CD8-positive, alpha-beta memory T cell (primary cell): ENCODE results near the gene IRF9. TPM values are rescaled to one million over a fixed set of nuclear protein-coding genes. Genes with fewer than 3 reads are reported as not detected.
A peak's percentile ranks its signal among the peaks of the same experiment; 100 is the strongest.

Experiments used
- CTCF ChIA-PET: fragments of 350-600 bp; sonication (Branson Sonifier 250); formaldehyde crosslinking; loops from one replicate; lab custom pipeline; 2021; ENCODE audit warnings: antibody characterized with exemption; lab: Charles Lee
- POLR2A ChIA-PET: fragments of 350-600 bp; sonication (Branson Sonifier 250); formaldehyde crosslinking; loops from one replicate; lab custom pipeline; 2021; ENCODE audit warnings: antibody characterized with exemption; lab: Charles Lee
- DNase-seq, 5 donors: peaks; one replicate each; pipeline versions ENCODE4 v3.0.0 to v3.0.0-alpha.2; 2020 to 2022; ENCODE audit warnings: mixed read lengths in 1 of 5
- H3K27ac ChIP-seq: one replicate; pipeline ENCODE4 v1.7.0; 2013; ENCODE audit warnings: low read depth, mild to moderate bottlenecking, low read length, moderate library complexity
- H3K27me3 ChIP-seq: 2 replicates; pipeline ENCODE4 v1.7.0; 2013; ENCODE audit warnings: low read length, mild to moderate bottlenecking; ENCODE audit not compliant: insufficient read depth, poor library complexity, severe bottlenecking
- H3K36me3 ChIP-seq: 2 replicates; pipeline ENCODE4 v1.7.0; 2013; ENCODE audit warnings: mild to moderate bottlenecking, low read length, moderate library complexity; ENCODE audit not compliant: insufficient read depth
- H3K4me1 ChIP-seq: 2 replicates; pipeline ENCODE4 v1.7.0; 2013; ENCODE audit warnings: mild to moderate bottlenecking, low read length, moderate library complexity; ENCODE audit not compliant: insufficient read depth
- H3K4me3 ChIP-seq: 2 replicates; pipeline ENCODE4 v1.7.0; 2013; ENCODE audit warnings: mild to moderate bottlenecking, low read length
- H3K9me3 ChIP-seq: 2 replicates; pipeline ENCODE4 v1.7.0; 2013; ENCODE audit warnings: mild to moderate bottlenecking, low read length
- H3K27ac Mint-ChIP-seq, 8 donors: one replicate each; pipeline ENCODE4 v1.8.0; 2020 to 2021; ENCODE audit warnings: mixed read lengths in 8 of 8, mild to moderate bottlenecking in 6 of 8, inconsistent platforms in 3 of 8, moderate library complexity in 3 of 8
- H3K27me3 Mint-ChIP-seq, 2 donors: one replicate each; pipeline ENCODE4 v1.8.0; 2020 to 2021; ENCODE audit warnings: mixed read lengths in 2 of 2, mild to moderate bottlenecking in 1 of 2, moderate library complexity in 1 of 2
- H3K36me3 Mint-ChIP-seq, 3 donors: one replicate each; pipeline ENCODE4 v1.8.0; 2020 to 2021; ENCODE audit warnings: mixed read lengths in 3 of 3, inconsistent platforms in 1 of 3, mild to moderate bottlenecking in 1 of 3
- H3K4me1 Mint-ChIP-seq, 3 donors: one replicate each; pipeline ENCODE4 v1.8.0; 2020 to 2021; ENCODE audit warnings: mixed read lengths in 3 of 3, inconsistent platforms in 1 of 3, mild to moderate bottlenecking in 1 of 3
- H3K4me3 Mint-ChIP-seq, 7 donors: one replicate each; pipeline ENCODE4 v1.8.0; 2020 to 2021; ENCODE audit warnings: mixed read lengths in 7 of 7, mild to moderate bottlenecking in 6 of 7, moderate library complexity in 4 of 7, inconsistent platforms in 2 of 7
- H3K9me3 Mint-ChIP-seq, 5 donors: one replicate each; pipeline ENCODE4 v1.8.0; 2020 to 2022; ENCODE audit warnings: mixed read lengths in 5 of 5, mild to moderate bottlenecking in 3 of 5, moderate library complexity in 2 of 5, inconsistent platforms in 1 of 5
- polyA plus RNA-seq: library from polyadenylated mRNA; unstranded; fragments of 300-500 nt; fragmentation: Illumina TruSeq; gene quantifications from one replicate; pipeline ENCODE4 v1.2.3, GENCODE V29; 2021
- total RNA-seq, 2 experiments: library from RNA; stranded (reverse); gene quantifications; one replicate each; pipeline ENCODE4 v1.2.3, GENCODE V29; 2021

Gene IRF9
- total and polyA plus RNA-seq, 3 experiments from 2014 or later = 62.0 to 91.7 (median 68.6) TPM

DNA sequence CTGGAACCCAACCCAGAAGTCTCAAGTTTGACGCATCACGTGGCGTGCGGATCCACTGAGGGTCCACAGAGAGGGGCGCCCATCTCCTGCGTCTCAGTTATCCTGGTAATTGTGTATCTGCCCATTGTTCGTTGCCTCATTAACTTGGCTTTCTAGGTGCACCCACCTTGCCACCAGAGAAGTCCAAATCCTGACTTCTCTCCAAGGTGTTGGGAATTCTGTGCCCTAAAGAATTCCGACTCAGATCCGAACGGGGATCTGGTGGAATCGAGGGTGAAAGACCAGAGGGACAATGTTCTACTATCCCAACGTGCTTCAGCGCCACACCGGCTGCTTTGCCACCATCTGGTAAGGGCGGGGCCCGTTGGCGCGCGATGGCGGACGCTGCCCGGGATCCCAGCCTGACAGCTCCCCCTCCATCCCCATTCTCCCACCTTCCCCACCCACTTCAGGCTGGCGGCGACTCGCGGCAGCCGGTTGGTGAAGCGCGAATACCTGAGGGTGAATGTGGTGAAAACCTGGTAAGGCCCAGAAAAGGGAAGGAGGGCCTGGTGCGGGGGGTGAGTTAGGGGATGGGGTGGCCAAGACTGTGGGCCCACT lies 11.3 kb downstream of the IRF9 start:
- Histone ChIP-seq H3K4me1 (no peaks in the 10 kb centered on the region), H3K9me3 (no peaks in the 10 kb centered on the region), H3K36me3 (peaks cover 12% of the 10 kb centered on the region), H3K27me3 (no peaks in the 10 kb centered on the region), H3K27ac (no peak overlapping the region), H3K4me3 (peak overlapping the region; percentile 48)
- peaks cover 33 to 47% (median 46%) of the 10 kb centered on the region in 3 donors for H3K4me1 Mint-ChIP-seq
- POLR2A ChIA-PET = interaction anchor here (2.4 kb wide), 1 partner anchor 11 kb away, joined by 8 read pairs; the partner anchor contains the start of gene IRF9
- H3K9me3 Mint-ChIP-seq = no peaks in the 10 kb centered on the region
- peak overlapping the region in 7 of 8 donors; percentile 14 to 96 (median 80) for H3K27ac Mint-ChIP-seq
- CTCF ChIA-PET = interaction anchor here (4.7 kb wide), 1 partner anchor 12 kb away, joined by 36 read pairs; the partner anchor contains the start of gene IRF9
- no peak for DNase-seq
- H3K4me3 Mint-ChIP-seq = peak overlapping the region; percentile 81 to 91 (median 90)
- peaks cover 0 to 2% of the 10 kb centered on the region in 2 donors for H3K27me3 Mint-ChIP-seq
- peaks cover 4 to 44% (median 14%) of the 10 kb centered on the region in 3 donors for H3K36me3 Mint-ChIP-seq

GRCh38 chr14:24172871-24173281 lies 11.8 kb downstream of the IRF9 start:
- no peak for DNase-seq
- Histone ChIP-seq H3K27ac (no peak overlapping the region), H3K4me3 (no peak overlapping the region), H3K4me1 (no peaks in the 10 kb centered on the region), H3K9me3 (no peaks in the 10 kb centered on the region), H3K27me3 (no peaks in the 10 kb centered on the region), H3K36me3 (peaks cover 8% of the 10 kb centered on the region)
- Mint-ChIP-seq H3K27me3 (peaks cover 0 to 2% of the 10 kb centered on the region in 2 donors), H3K36me3 (peaks cover 0 to 43% (median 10%) of the 10 kb centered on the region in 3 donors), H3K4me3 (peak overlapping the region in 6 of 7 donors; percentile 45 to 89 (median 82)), H3K27ac (peak overlapping the region; percentile 71 to 96 (median 78)), H3K4me1 (peaks cover 33 to 47% (median 42%) of the 10 kb centered on the region in 3 donors), H3K9me3 (no peaks in the 10 kb centered on the region)
- ChIA-PET POLR2A (interaction anchor here (1.2 kb wide), 1 partner anchor 12 kb away, joined by 4 read pairs; the partner anchor contains the start of gene IRF9), CTCF (interaction anchor here (0.9 to 4.7 kb wide), 2 partner anchors 10 to 12 kb away, joined by 3 to 36 read pairs; partner anchors contain the start of gene IRF9)

DNA sequence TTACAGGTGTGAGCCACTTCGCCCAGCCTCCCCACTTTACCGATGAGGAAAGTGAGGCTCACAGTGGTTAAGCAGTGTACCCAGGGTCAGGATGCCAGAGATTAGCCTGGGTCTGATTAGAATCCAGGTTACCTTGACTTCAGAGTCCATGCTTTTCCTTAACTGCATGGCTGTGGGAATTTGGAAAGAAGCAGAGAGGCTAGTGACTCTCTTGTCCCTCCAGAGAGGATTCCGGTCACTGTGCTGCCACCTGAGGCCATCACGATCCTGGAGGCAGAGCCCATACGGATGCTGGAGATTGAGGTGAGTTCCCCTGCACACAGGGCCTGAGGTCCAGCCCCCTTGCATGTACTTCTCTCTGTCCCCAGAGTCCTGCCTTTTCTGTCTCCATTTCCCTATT lies 15.5 kb downstream of the IRF9 start:
- Mint-ChIP-seq H3K9me3 (no peaks in the 10 kb centered on the region), H3K4me1 (peaks cover 25 to 29% (median 28%) of the 10 kb centered on the region in 3 donors), H3K36me3 (peaks cover 0 to 67% (median 9%) of the 10 kb centered on the region in 3 donors), H3K27me3 (no peaks in the 10 kb centered on the region), H3K4me3 (no peak overlapping the region), H3K27ac (peak overlapping the region in 1 of 8 donors; percentile 47)
- ChIA-PET POLR2A (interaction anchor here (0.6 kb wide), 1 partner anchor 27 kb away, joined by 3 read pairs; no protein-coding TSS in a partner anchor), CTCF (interaction anchor here (1.7 kb wide), 1 partner anchor 43 kb away, joined by 3 read pairs; no protein-coding TSS in a partner anchor)
- Histone ChIP-seq H3K27me3 (no peaks in the 10 kb centered on the region), H3K4me1 (no peaks in the 10 kb centered on the region), H3K4me3 (no peak overlapping the region), H3K36me3 (peaks cover 19% of the 10 kb centered on the region), H3K9me3 (no peaks in the 10 kb centered on the region), H3K27ac (no peak overlapping the region)
- no peak for DNase-seq

GRCh38 chr14:24177041-24177825 lies 16.2 kb downstream of the IRF9 start:
- Histone ChIP-seq H3K27ac (no peak overlapping the region), H3K36me3 (peaks cover 19% of the 10 kb centered on the region), H3K27me3 (no peaks in the 10 kb centered on the region), H3K4me3 (no peak overlapping the region), H3K4me1 (no peaks in the 10 kb centered on the region), H3K9me3 (no peaks in the 10 kb centered on the region)
- H3K27ac Mint-ChIP-seq = peak overlapping the region in 4 of 8 donors; percentile 31 to 79 (median 44)
- no peaks in the 10 kb centered on the region for H3K27me3 Mint-ChIP-seq
- peaks cover 22 to 25% (median 23%) of the 10 kb centered on the region in 3 donors for H3K4me1 Mint-ChIP-seq
- H3K4me3 Mint-ChIP-seq = no peak overlapping the region
- CTCF ChIA-PET = interaction anchor here (1.7 kb wide), 1 partner anchor 43 kb away, joined by 3 read pairs; no protein-coding TSS in a partner anchor
- H3K36me3 Mint-ChIP-seq = peaks cover 0 to 72% (median 9%) of the 10 kb centered on the region in 3 donors
- POLR2A ChIA-PET = interaction anchor here (0.6 kb wide), 1 partner anchor 27 kb away, joined by 3 read pairs; no protein-coding TSS in a partner anchor
- no peaks in the 10 kb centered on the region for H3K9me3 Mint-ChIP-seq
- no peak for DNase-seq

DNA sequence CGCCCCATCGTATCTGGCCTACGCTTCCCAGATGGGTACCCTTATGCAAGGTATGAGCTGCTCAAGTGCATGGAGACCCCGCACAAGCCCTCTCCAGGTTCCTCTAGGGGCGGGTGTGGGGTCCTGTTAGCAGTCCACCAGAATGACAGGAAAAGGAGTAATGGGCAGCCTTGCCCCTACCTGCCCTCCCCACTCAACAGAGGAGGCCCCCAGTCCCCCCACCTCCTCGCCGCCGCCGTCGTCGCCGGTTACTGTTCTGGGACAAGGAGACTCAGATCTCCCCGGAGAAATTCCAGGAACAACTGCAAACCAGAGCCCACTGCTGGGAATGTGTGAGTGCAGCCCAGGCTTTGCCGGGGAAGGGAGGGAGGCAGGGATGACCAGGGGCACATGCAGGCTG lies 16.8 kb downstream of the IRF9 start:
- Mint-ChIP-seq H3K27ac (peak overlapping the region in 1 of 8 donors; percentile 42), H3K27me3 (no peaks in the 10 kb centered on the region), H3K4me3 (no peak overlapping the region), H3K4me1 (peaks cover 19 to 22% (median 19%) of the 10 kb centered on the region in 3 donors), H3K36me3 (peaks cover 0 to 78% (median 9%) of the 10 kb centered on the region in 3 donors), H3K9me3 (no peaks in the 10 kb centered on the region)
- Histone ChIP-seq H3K36me3 (peaks cover 19% of the 10 kb centered on the region), H3K4me1 (no peaks in the 10 kb centered on the region), H3K27me3 (no peaks in the 10 kb centered on the region), H3K4me3 (no peak overlapping the region), H3K27ac (no peak overlapping the region), H3K9me3 (no peaks in the 10 kb centered on the region)
- CTCF ChIA-PET = interaction anchor here (1.7 kb wide), 1 partner anchor 42 kb away, joined by 3 read pairs; no protein-coding TSS in a partner anchor
- POLR2A ChIA-PET = no interaction called here
- no peak for DNase-seq

DNA sequence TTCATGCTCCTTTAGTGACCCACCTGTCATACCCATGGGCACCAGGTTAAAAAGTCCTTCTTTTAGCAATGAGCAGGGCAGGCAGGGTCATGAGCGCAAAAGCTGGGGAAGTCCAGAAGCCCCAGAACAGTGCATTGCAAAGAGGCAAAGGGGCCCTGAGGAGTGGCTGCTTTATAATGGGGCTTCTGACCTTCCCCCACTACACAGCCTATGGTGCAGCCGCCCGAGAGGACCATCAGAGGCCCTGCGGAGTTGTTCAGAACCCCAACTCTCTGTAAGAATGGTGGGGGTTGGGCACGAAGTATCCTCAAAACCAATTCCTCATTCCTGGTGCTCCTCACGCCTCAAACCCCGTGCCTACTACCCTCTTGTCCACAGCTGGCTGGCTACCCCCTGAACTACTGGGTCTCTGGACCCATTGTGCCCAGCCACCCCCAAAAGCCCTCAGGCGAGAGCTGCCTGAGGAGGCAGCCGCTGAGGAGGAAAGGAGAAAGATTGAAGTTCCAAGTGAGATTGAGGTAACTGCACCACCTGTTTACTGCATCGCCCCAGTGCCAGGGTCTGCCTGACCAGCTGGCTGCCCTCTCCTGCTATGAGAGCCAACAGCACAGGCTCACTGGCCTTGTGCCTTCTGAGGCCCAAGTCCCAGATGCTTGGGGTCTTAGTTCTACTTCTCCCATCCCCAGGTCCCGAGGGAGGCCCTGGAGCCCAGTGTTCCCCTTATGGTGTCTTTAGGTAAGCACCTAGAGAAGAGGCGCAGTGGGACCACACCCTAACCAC lies 17.5 kb downstream of the IRF9 start:
- Histone ChIP-seq H3K27ac (no peak overlapping the region), H3K36me3 (peaks cover 23% of the 10 kb centered on the region), H3K4me3 (no peak overlapping the region), H3K27me3 (no peaks in the 10 kb centered on the region), H3K9me3 (no peaks in the 10 kb centered on the region), H3K4me1 (no peaks in the 10 kb centered on the region)
- Mint-ChIP-seq H3K4me1 (peaks cover 13 to 15% (median 15%) of the 10 kb centered on the region in 3 donors), H3K4me3 (no peak overlapping the region), H3K36me3 (peaks cover 0 to 85% (median 9%) of the 10 kb centered on the region in 3 donors), H3K27me3 (no peaks in the 10 kb centered on the region), H3K27ac (peak overlapping the region in 2 of 8 donors; percentile 22 to 23), H3K9me3 (no peaks in the 10 kb centered on the region)
- CTCF ChIA-PET = interaction anchor here (0.9 to 1.7 kb wide), 2 partner anchors 41 to 69 kb away, joined by 3 read pairs; no protein-coding TSS in a partner anchor
- POLR2A ChIA-PET = no interaction called here
- DNase-seq = no peak

GRCh38 chr14:24179294-24179960 lies 18.4 kb downstream of the IRF9 start:
- H3K4me1 Mint-ChIP-seq = peaks cover 10 to 14% (median 14%) of the 10 kb centered on the region in 3 donors
- Histone ChIP-seq H3K4me1 (no peaks in the 10 kb centered on the region), H3K27ac (no peak overlapping the region), H3K4me3 (no peak overlapping the region), H3K9me3 (no peaks in the 10 kb centered on the region), H3K27me3 (no peaks in the 10 kb centered on the region), H3K36me3 (peaks cover 24% of the 10 kb centered on the region)
- no peaks in the 10 kb centered on the region for H3K9me3 Mint-ChIP-seq
- ChIA-PET POLR2A (no interaction called here), CTCF (interaction anchor here (0.9 to 2.7 kb wide), 3 partner anchors 9 to 70 kb away, joined by 3 to 16 read pairs (median 4); partner anchors contain the start of gene IRF9)
- H3K27ac Mint-ChIP-seq = peak overlapping the region in 3 of 8 donors; percentile 22 to 90 (median 23)
- peaks cover 0 to 91% (median 8%) of the 10 kb centered on the region in 3 donors for H3K36me3 Mint-ChIP-seq
- no peak for DNase-seq
- H3K4me3 Mint-ChIP-seq = no peak overlapping the region
- no peaks in the 10 kb centered on the region for H3K27me3 Mint-ChIP-seq
